NCI-H748 (cell line): ENCODE results near the gene NUDCD3.

Experiments
- DNase-seq: peaks from one replicate; lab custom pipeline; 2025; ENCODE audit not compliant: unreplicated experiment; lab: John Stamatoyannopoulos, UW

The NUDCD3 gene

GRCh38 chr7:44490351-44491200 lies at the start of gene NUDCD3:
TSS of gene NUDCD3 (minus strand) at chr7:44490658. CDS start at chr7:44490600, 58 bp downstream.
- peak; percentile 93 for DNase-seq

- no peak for DNase-seq
These were observed 49.4 kb upstream of the NUDCD3 start for GRCh38 chr7:44539669-44540506.

GRCh38 chr7:44538798-44539668 lies 48.6 kb upstream of the NUDCD3 start:
- no peak for DNase-seq

DNA sequence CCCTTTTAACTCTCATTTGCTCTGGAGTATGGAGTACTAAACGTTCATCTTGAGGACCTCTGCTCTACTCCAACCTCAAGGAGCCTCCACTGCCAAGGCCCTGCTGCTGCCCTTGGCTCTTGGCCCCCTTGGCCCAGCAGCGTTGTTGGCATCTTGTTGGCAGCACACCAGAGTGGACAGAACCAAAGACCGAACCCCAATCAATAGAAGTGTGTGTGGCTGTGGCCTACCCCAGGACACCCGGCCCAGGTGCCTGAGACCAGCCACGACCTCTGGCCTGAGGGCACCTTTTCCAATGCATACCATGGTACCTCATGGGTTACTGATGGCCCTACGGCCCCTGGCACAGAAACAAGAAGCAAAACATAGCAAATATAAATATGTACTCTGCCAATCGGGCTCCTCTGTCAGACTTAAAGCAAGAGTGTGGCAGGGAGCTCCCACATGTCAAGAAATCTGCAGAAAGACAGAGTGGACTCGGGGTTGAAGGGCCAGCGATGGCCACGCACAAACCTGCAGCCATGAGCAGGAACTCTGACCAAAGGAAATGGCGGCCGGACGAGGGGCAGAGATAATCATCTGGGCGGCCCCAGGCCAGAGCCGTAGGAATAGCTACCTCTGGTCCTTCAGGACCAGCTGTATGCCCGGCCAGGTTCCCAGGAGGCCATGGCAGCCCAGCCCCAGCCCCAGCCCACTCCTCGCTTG lies 47.8 kb upstream of the NUDCD3 start:
- DNase-seq: no peak

DNA sequence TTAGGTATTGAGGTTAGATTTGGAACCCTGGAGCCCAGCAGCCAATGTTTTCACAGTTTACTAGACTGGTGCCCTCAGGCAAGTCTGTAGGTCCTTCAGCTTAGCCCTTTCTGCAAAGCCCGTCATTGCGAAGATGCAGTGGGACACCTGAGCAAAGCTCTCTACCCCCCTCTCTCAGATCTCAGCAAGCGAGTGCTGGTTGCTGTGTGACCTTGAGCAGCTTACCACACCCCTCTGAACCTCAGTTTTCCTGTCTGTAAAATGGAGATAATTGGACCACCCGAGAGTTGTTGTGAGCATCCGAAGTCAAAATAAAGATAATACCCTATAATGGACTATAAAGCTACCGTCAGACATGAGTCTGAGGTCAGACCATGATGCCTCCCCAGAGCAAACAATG lies 47.0 kb upstream of the NUDCD3 start:
- DNase-seq: no peak

DNA sequence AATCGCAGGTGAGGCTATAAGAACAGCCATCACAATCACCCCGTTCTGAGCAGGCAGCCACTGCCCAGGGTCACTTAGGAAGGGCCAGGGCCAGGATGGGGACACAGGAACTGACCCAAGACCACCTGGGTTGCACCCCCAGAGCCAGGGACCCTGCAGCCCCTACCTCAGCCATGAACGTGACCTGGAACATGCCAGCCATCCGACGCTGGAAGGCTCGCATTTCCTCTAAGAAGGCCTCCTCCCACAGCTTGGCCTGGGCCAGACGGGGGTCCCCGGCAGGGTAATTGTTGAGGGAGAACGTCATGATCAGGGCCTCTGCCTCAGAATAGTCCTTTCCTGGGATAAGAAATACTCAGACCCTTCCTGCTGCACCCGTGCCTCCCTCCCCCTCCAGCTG lies 45.6 kb upstream of the NUDCD3 start:
- no peak for DNase-seq

DNA sequence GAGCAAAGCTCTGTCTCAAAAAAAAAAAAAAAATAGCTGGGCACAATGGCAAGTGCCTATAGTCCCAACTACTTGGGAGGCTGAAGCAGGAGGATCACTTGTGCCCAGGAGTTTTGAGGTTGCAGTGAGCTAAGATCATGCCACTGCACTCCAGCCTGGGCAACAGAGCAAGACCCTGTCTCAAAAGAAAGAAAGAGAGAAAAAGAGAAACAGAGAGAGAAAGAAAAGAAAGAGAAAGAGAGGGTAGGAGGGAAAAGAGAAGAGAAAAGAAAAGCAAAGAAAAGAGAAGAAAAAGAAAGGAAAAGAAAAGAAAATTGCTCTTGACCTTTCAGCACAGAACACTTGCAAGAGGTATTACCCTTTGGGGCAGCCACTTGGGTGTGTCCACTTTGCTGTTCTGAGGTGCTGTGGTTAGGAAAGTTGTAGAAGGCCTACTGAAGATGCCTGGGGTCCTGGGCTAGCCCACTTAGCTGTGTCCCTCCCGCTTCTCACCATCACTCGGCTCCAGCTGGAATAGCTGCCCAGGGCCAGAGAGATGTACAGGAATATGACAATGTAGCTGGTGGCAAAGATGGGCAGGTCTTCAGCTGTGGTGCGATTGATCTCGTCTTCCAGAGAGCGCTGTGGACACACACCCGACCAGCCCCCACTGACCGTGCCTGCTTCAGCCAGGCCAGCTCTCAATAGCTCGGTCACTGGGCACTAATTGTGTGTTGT lies 45.0 kb upstream of the NUDCD3 start:
- no peak for DNase-seq

- peak; percentile 55 for DNase-seq
These were observed 44.0 kb upstream of the NUDCD3 start for GRCh38 chr7:44534501-44534900.

DNA sequence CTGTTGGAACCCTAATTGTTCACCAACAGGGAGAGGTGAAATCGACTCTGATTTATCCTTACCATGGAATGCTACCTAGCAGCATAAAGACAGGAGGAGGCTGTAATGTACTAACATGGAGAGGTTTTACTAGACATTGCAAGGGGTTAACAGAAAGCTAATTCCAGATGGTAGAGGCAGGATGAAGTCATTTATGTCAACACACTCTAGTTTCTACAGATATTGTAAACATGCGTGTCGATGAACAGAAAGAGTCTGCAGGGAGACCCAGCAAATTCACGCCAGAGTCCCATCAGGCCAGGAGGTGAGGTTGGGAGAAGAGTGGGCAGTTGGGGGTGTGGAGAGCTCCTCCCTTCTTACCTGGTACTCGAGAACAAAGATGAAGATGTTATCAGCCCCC lies 43.6 kb upstream of the NUDCD3 start:
- no peak for DNase-seq

- no peak for DNase-seq
These were observed 43.0 kb upstream of the NUDCD3 start for GRCh38 chr7:44533301-44534055.

GRCh38 chr7:44531421-44532380 lies 41.2 kb upstream of the NUDCD3 start:
- no peak for DNase-seq

- no peak for DNase-seq
These were observed 40.5 kb upstream of the NUDCD3 start for GRCh38 chr7:44530990-44531389.

GRCh38 chr7:44524811-44525388 lies 34.4 kb upstream of the NUDCD3 start:
- DNase-seq: no peak

GRCh38 chr7:44522315-44522714 lies 31.9 kb upstream of the NUDCD3 start:
- no peak for DNase-seq

GRCh38 chr7:44521347-44522095 lies 31.1 kb upstream of the NUDCD3 start:
- no peak for DNase-seq

- DNase-seq: no peak
These were observed 30.1 kb upstream of the NUDCD3 start for GRCh38 chr7:44520574-44520973.

DNA sequence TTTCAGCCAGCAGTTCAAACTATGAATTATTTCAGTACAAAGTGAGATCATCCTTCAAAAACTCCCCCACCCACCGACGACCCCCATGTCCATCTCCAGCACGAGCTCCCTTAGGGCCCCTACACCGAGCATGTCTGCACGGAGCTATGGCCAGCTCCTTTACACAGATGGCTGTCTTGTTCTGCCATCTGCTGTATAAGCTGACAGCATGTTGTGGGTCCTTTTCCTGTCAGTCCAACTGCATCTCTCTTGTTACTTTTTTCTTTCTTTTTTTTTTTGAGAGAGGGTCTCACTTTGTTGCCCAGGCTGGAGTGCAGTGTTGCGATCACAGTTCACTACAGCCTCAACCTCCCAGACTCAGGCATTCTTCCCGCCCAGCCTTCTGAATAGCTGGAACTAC lies 29.1 kb upstream of the NUDCD3 start:
- DNase-seq: no peak
